ENCODE results near the gene HERPUD2. TPM values are rescaled to one million over a fixed set of nuclear protein-coding genes. Genes with fewer than 3 reads are reported as not detected.

HERPUD2 gene
- total and polyA plus RNA-seq, 2 experiments from 2014 or later: 21.7 to 43.9 TPM

DNA sequence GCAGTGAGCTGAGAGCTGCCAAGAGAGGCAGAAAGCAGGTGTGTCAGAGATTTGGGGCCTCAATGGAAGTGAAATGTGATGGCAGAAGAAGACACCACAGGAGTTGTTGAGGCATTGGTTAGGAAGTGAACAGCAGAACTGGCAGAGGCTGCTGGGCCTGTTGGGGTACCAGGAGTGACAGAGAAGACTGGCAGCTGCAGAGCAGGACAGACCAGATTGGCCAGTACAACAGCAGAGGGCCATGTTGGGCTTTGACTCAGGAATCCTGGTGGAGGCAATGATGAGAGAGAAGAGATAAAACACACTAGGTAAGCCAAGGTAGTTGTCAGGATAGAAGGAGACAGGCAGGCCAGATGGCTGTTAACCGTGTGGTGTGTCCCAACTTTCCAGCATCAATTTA, 19.9 kb upstream of the HERPUD2 start:
- Histone ChIP-seq H3K4me3 (no peak overlapping the region), H3K9me3 (ENCODE audit: low read depth) (no peaks in the 10 kb centered on the region), H3K27ac (peak overlapping the region; percentile 0), H3K36me3 (no peaks in the 10 kb centered on the region), H3K4me1 (ENCODE audit: low read depth) (peaks cover 18% of the 10 kb centered on the region), H3K27me3 (no peaks in the 10 kb centered on the region)
- no peak for DNase-seq (ENCODE audit: low read depth in 1 of 2, low spot score in 1 of 2)
- TF ChIP-seq, protein P1, sequence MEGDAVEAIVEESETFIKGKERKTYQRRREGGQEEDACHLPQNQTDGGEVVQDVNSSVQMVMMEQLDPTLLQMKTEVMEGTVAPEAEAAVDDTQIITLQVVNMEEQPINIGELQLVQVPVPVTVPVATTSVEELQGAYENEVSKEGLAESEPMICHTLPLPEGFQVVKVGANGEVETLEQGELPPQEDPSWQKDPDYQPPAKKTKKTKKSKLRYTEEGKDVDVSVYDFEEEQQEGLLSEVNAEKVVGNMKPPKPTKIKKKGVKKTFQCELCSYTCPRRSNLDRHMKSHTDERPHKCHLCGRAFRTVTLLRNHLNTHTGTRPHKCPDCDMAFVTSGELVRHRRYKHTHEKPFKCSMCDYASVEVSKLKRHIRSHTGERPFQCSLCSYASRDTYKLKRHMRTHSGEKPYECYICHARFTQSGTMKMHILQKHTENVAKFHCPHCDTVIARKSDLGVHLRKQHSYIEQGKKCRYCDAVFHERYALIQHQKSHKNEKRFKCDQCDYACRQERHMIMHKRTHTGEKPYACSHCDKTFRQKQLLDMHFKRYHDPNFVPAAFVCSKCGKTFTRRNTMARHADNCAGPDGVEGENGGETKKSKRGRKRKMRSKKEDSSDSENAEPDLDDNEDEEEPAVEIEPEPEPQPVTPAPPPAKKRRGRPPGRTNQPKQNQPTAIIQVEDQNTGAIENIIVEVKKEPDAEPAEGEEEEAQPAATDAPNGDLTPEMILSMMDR (IDR thresholded peaks at IDR 0.05; ENCODE audit: low read depth, low read length): no peak

DNA sequence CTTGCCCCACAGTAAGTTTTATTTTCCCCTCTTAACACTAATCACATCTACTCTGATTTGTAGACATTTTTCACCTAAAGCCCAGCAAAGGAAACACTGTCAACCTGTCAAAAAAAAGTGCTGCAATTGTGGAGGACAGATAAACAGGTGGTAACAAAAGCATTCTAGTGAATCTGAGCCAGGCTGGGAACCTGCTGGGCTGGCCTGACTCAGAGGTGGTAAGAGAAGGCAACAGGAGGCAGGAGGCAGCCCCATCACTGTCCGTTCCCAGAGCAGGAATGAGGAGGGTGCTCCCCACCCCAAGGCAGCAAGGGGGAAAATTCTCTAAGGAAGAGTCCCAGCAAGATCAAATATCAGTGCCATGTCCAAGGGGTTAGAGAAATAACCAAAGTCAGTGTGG, 19.5 kb upstream of the HERPUD2 start:
- no peak overlapping the region for H3K4me3 ChIP-seq
- no peaks in the 10 kb centered on the region for H3K27me3 ChIP-seq
- no peaks in the 10 kb centered on the region for H3K9me3 ChIP-seq (ENCODE audit: low read depth)
- TF ChIP-seq, protein P1 (IDR thresholded peaks at IDR 0.05; ENCODE audit: low read depth, low read length): no peak
- H3K36me3 ChIP-seq: no peaks in the 10 kb centered on the region
- DNase-seq (ENCODE audit: low read depth in 1 of 2, low spot score in 1 of 2): no peak
- peak overlapping the region; percentile 0 for H3K27ac ChIP-seq
- peaks cover 20% of the 10 kb centered on the region for H3K4me1 ChIP-seq (ENCODE audit: low read depth)

DNA sequence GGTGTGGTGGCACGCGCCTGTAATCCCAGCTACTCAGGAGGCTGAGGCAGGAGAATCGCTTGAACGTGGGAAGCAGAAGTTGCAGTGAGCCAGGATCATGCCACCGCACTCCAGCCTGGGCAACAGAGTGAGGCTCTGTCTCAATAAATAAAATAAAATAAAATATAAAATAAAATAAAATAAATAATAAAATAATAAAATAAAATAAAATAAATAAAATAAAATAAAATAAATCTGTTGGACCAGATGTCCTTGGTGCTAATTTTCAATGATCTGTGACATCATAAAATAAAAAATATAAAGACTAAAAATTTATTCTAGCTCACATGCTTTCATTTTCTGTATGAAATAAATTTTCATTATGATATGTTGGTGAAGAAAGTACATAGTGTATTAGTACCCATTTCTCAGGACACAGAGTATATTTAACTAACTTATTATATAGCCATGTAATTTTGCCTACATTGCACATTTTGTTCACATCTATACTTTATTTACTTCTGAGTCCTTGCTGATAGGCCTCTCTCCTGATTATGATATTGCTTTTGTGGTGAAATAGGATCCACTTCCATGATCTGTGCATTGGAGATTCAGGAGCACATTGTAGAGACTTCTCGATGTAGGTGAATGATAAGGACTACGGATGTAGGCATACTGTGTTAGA, 17.8 kb upstream of the HERPUD2 start:
- TF ChIP-seq, protein P1 (IDR thresholded peaks at IDR 0.05; ENCODE audit: low read depth, low read length): no peak
- Histone ChIP-seq H3K36me3 (no peaks in the 10 kb centered on the region), H3K9me3 (ENCODE audit: low read depth) (no peaks in the 10 kb centered on the region), H3K4me3 (no peak overlapping the region), H3K27ac (no peak overlapping the region), H3K4me1 (ENCODE audit: low read depth) (peaks cover 16% of the 10 kb centered on the region), H3K27me3 (no peaks in the 10 kb centered on the region)
- no peak for DNase-seq (ENCODE audit: low read depth in 1 of 2, low spot score in 1 of 2)

DNA sequence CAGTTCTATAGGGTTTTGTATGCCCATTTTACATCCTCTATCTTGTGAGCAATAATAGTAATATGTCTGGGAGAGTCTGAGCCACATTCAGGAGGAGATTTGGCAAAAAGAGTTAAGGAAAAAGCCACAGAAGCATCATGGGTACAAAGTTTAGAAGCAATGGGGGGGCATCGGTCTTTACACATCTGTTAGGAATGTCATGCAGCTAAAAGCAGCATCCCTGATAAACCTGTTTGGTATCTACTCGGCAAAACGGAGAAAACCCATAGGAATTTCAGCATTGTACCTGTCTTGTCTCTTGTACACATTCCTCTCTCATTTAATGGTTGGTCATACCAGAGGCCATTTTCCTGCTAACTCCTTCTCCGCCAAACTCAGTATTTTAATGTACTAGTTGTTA, 12.5 kb upstream of the HERPUD2 start:
- TF ChIP-seq, protein P1 (IDR thresholded peaks at IDR 0.05; ENCODE audit: low read depth, low read length): no peak
- no peak overlapping the region for H3K4me3 ChIP-seq
- DNase-seq (ENCODE audit: low read depth in 1 of 2, low spot score in 1 of 2): peak in 1 of 2 donors; percentile 22

DNA sequence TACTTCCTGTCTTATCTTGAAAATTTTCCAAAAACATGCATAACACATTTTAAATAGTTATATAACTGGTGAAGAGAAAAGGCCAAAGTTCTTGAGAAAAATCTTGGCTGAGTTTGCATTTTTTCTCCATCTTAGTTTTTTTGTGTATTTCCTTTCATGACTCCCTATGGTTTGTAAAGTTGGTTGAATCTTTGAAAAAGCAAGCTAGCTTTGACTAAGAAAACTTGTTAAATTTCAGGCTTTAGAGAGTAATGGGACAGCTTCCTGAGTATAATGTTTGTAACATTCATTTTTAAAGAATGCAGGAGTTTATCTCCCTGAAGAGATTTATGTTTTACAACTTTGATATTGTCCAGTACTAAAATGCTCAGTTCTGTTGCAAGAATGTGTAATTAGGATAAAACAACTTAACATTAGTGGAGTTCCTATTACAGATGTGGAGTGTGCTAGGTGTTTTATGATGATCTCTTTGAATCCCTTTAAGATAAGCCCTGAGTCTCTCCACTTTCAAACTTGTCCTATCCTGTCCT, 11.1 kb upstream of the HERPUD2 start:
- no peak overlapping the region for H3K27ac ChIP-seq
- peak in 1 of 2 donors; percentile 54 for DNase-seq (ENCODE audit: low read depth in 1 of 2, low spot score in 1 of 2)
- H3K27me3 ChIP-seq: no peaks in the 10 kb centered on the region
- H3K4me1 ChIP-seq (ENCODE audit: low read depth): peaks cover 4% of the 10 kb centered on the region
- no peaks in the 10 kb centered on the region for H3K36me3 ChIP-seq
- TF ChIP-seq, protein P1 (IDR thresholded peaks at IDR 0.05; ENCODE audit: low read depth, low read length): no peak
- no peaks in the 10 kb centered on the region for H3K9me3 ChIP-seq (ENCODE audit: low read depth)
- no peak overlapping the region for H3K4me3 ChIP-seq

More for the DNA sequence above, 12.5 kb upstream of the HERPUD2 start:
- Histone ChIP-seq H3K36me3 (no peaks in the 10 kb centered on the region), H3K27ac (no peak overlapping the region), H3K9me3 (ENCODE audit: low read depth) (no peaks in the 10 kb centered on the region), H3K4me1 (ENCODE audit: low read depth) (peaks cover 4% of the 10 kb centered on the region), H3K27me3 (no peaks in the 10 kb centered on the region)
